CD4-positive, alpha-beta T cell treated with Interleukin-1 beta for 1 hour (primary cell): Measurements from ENCODE around the gene CD24.

Source experiments
- DNase-seq, 2 donors: peaks; one replicate each; pipeline ENCODE4 v3.0.0-alpha.2; 2020 to 2022

Gene CD24

DNA sequence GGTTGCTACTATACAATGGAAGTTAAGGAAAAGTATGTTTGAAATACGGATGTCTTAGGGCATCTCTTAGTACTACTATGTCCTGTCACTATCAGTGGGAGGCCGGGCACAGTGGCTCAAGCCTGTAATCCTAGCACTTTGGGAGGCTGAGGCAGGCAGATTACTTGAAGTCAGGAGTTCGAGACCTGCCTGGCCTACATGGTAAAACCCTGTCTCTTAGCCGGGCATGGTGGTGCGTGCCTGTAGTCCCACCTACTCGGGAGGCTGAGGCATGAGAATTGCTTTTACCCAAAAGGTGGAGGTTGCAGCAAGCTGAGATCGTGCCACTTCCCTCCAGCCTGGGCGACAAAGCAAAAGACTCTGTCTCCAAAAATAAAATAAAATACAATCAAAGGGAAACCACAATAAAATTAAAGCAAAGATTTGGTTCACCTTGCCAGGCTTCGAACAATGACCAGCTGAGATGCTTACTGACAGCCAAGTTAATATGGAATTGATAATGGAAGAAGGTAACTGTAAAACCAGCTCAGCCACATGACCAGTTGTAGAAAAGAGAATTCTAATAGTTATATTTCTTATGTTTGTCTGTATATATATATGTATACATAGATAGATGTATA lies 6.5 kb downstream of the CD24 start:
- no peak for DNase-seq

DNA sequence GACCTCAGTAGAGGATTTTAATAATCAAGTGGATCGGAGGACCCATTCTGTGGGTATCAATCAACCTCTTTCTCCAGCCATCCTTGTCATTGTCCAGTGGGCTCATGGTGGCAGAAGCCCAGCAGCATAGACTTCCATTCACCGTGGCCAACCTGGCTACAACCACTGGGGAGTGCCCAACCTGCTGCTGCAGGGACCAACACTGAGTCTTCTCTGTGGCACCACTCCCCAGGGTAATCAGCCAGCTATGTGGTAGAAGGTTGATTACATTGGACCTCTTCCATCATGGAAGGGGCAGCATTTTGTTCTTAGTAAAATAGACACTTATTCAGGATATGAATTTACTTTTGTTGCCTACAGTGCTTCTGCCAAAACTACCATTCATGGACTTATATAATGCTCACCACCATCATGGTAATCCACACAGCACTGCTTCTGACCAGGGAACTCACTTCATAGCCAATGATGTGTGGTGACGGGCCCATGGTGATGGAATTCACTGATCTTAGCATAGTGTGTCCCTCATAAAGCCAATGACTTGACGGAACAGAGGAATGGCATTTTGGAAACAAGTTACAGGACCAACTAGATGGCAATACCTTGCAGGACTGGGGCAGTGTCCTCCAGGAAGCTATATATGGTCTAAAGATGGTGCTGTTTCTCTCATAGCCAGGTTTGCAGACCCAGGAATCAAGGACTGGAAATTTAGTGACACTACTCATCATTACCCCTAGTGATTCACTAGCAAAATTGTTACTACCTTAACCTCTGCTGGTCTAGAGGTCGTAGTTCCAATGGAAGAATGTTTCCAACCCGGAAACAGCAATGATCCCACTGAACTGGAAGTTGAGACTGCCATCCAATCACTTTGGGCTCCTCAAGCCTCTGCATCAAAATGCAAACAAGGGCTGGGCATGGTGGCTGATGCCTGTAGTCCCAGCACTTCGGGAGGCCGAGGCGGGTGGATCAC lies 7.6 kb downstream of the CD24 start:
- DNase-seq, result no peak

DNA sequence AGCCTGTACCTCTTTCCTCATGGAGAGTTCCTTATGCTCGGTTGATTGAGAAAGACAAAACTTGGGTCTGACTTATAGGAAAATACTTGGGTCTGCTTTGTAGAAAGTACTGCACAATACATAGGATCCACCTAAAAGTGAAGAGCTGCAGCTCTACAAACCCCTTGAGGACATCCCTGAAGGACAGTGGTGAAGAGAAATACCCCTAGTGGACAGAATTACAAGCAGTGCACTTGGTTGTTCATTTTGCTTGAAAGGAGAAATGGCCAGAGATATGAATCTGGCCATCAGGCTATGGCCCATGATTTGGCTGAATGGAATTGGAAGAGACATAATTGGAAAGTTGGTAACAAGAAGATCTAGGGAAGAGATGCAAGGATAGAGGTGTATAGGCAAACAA lies 8.3 kb downstream of the CD24 start:
- no peak for DNase-seq

DNA sequence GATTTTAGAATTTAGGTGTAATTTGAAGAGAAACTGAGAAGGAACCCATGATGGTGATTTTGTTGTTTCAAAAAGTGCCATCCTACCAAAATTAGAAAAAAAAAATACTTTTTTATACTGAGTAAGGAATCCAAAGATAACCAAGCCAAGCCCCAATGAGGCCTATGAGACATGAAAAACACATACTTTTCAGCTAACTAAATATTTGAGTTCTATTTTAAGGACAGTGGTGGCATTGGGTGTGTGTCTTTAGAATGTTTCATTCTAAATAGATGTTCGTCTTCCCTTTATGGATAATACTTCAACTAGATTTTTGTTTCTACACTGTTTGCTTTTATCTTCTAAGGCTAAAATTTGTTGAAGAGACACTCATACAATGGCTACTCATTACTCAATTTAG lies 9.6 kb downstream of the CD24 start:
- no peak for DNase-seq

DNA sequence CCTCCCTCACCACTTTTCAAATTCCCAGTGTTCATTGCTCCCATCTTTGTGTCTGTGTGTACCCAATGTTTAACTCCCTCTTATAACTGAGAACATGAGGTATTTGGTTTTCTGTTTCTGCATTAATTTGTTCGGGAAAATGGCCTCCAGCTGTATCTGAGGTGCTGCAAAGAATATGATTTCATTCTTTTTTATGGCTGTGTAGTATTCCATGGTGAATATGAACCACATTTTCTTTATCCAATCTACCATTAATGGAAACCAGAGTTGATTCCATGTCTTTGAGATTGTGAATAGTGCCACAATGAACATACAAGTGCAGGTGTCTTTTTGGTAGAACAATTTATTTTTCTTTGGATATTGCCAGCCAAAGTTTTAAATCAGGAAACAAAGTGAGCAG lies 10.4 kb downstream of the CD24 start:
- DNase-seq, result no peak

DNA sequence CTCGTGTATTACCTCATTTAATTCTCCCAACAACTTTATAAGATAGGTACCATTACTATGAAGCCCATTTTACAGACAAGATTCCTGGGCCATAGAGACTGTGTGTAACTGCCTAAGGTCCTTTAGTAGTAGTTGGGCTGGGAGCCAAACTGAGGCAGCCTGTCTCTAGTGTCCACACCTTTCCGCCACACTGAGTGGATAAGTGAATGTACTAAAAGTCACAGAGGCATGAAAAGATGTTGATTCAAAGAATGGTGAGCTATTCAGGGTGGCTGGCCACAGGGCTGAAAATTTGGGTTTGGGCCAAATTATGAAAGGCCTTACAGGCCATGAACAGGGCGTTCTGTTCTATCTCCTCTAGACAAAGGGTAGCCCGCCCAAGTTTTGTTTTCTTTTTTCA lies 11.0 kb downstream of the CD24 start:
- no peak for DNase-seq

DNA sequence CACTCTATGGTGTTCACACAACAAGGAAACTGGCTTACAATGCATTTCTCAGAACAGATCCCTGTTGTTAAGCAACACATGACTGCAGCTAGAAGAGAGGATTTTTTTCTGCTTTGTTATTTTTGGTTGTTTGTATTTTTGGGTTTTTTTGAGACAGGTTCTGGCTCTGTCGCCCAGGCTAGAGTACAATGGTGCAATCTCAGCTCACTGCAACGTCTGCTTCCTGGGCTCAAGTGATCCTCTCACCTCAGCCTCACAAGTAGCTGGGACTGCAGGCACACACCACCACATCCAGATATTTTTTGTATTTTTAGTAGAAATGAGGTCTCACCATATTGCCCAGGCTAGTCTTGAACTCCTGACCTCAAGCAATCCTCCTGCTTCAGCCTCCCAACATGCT lies 12.7 kb downstream of the CD24 start:
- no peak for DNase-seq

DNA sequence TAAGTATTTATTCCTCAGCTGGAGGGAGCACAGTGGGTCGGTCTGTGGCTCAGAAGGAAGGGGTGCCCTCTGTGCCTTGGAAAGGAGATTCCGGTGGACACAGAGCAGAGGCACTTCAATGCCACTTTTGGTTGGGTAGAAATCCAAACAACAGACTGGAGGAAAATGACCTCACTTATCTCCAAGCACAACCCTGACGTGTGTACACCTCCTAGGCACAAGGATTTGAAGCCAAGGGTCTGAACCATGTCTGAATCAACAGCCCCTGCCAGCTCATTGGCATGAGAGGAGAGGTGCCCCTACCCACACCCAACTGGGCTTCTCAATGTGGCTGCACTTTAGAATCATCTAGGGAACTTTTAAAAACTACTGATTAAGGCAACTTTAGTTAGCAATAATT lies 13.4 kb downstream of the CD24 start:
- DNase-seq, result no peak

DNA sequence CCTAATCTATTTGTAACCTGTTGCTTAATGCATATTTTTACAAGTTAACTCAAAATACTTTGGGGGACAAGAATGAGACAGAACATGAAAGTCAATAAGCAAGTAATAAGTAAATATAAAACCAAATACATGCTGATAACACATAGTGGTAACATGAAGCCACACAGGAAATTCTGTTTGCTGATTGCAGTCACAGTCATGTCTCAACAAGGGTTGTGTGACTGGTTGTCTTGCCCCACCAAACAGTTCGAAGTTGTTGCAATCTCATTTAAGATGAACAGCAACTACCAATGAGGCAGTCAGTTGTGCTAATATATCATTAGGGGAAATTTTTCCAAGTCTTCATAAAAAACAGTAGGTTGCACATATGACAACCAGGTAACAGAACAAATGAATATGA lies 14.5 kb downstream of the CD24 start:
- no peak for DNase-seq

DNA sequence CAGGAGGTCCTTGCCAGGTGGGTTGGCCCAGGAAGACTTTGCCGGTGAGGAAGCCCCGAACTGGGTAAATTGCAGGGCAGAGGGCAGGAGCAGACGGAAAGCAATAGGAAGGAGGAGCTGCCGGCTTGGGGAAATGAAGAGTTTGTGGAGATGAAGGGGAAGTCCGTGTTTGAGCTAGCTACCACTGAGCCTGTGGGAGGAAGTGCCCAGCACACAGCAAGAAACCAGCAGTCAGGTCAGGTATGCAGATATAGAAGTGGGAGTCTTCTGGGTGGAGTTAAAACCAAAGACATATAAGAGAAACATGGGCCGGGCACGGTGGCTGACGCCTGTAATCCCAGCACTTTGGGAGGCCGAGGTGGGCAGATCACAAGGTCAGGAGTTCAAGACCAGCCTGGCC lies 34.7 kb downstream of the CD24 start:
- peak in 1 of 2 donors; percentile 5 for DNase-seq

DNA sequence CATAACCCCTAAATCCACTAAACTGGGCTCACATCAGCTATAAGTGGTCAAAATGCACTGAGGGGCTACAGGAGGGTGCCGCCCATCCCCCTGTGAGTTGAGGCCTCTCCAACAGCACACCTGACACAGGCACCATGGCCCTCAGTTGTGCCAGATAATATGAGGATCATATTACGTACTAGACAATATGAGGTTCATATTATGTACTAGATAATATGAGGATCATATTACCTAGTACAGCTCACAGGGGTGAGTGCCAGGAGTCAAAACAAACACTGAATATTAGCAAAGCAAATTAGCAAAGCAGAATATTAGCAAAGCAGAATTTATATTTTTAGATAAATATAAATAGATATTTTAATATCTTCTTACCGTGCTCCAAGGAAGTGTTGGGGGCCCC lies 35.3 kb downstream of the CD24 start:
- DNase-seq, result no peak

DNA sequence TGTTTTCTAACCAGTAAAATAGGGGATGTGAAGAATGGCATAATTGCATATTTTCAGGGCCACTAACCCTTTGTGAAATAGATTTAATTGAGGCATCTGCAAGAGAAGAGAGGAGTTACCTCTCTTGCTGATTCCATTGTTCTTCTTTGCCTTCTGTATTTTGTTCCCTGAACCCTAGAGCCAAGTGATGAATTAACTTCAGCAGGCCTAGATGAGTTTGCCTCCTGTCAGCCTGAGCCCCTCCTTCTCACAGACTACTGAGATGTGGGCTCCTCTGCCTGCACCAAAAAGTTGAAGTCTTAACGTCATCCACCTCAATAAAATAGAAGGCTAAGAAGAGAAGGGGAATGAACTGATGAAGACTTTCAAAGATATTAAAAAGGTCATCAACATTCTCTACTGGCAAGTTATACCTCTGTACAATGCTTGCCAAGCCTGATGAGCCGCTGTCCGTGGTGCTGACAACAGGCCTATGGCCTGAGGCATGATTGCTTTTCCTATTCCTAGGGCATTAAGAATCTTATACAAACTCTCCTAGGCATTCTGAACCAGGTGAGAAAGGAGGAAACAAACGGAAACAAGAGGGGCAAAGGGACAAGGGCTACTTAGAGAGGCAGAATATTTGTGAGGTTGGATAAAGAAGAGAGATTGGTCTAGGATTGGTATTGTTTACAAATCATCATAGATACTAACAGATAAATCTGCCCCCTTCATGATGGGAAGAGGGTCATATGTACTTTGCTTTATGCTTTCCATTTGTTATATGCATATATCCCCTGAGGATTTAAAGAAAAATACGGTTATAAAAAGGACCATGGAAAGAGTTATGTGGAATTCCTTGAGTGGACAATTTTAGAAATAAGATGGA lies 46.8 kb downstream of the CD24 start:
- DNase-seq, result no peak

DNA sequence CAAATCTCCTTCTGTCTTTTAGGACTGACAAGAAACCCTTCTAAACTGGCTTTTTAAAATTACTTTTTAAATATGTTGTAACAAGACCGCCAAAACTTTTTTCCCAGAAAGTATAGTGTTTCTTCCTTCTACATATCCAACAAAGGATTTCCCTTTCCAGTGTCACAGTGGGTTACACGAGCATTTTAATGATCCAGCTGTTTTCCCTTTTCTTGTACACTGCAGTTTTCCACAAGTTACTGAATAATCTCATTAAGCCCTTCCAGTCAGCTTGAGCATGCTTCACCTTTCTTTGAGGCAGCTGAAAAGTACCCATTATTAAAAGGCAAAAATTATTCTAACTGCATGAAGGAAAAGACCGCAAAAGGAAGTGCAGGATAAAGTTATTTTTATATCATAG lies 48.6 kb downstream of the CD24 start:
- no peak for DNase-seq

DNA sequence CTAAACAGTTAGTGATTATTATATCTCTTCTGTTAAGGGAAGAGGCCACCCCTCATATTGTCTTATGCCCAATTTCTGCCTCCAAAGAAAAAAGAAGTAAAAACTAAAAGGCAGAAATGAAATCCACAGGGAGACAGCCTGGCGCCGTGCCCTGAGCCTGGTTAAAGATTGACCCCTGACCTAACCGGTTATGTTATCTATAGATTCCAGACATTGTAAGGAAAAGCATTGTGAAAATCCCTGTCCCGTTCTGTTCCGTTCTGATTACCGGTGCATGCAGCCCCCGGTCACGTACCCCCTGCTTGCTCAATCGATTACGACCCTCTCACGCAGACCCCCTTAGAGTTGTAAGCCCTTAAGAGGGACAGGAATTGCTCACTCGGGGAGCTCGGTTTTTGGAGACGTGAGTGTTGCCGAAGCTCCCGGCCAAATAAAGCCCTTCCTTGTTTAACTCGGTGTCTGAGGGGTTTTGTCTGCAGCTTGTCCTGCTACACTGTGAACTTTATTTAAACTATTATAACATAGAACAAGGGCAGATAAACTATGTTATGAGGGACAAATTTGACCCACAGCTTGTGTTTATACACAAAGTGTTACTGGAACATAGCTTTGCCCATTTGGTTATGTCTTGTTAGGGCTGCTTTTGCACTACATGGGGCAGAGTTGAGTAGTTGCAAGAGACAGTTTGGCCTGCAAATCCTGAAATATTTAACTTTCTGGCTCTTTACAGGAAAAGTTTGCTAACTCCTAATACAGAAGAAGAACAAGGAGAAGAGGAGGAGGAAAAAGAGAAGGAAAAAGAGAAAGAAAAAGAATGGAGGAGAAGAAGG lies 49.6 kb downstream of the CD24 start:
- DNase-seq, result no peak

DNA sequence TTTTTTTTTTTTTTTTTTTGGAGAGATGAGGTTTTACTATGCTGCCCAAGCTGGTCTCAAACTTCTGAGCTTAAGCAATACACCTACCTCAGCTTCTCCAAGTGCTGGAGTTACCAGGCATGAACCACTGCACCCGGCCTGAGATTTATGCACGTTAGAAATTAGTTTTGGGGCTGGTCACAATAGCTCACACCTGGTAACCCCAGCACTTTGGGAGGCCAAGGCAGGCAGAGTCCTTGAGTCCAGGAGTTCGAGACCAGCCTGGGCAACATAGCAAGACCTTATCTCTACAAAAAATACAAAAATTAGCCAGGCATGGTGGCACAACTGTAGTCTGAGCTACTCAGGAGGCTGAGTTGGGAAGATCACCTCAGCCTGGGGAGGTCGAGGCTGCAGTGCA lies 51.9 kb downstream of the CD24 start:
- DNase-seq, result no peak
